HG02884 (cell line): ENCODE measurements around the gene NANP.
"Not testable (repeated sequence)": the region's sequence is repeated elsewhere in the genome, so short reads cannot be mapped to it uniquely, and the experiment has no call there.

ENCODE experiments used
- ATAC-seq: cut with Tn5 transposase; IDR thresholded peaks from one replicate; pipeline ENCODE4 v1.9.1; 2021; ENCODE audit warnings: mild to moderate bottlenecking, moderate library complexity; ENCODE audit not compliant: unreplicated experiment

The NANP gene, protein sequence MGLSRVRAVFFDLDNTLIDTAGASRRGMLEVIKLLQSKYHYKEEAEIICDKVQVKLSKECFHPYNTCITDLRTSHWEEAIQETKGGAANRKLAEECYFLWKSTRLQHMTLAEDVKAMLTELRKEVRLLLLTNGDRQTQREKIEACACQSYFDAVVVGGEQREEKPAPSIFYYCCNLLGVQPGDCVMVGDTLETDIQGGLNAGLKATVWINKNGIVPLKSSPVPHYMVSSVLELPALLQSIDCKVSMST

DNA sequence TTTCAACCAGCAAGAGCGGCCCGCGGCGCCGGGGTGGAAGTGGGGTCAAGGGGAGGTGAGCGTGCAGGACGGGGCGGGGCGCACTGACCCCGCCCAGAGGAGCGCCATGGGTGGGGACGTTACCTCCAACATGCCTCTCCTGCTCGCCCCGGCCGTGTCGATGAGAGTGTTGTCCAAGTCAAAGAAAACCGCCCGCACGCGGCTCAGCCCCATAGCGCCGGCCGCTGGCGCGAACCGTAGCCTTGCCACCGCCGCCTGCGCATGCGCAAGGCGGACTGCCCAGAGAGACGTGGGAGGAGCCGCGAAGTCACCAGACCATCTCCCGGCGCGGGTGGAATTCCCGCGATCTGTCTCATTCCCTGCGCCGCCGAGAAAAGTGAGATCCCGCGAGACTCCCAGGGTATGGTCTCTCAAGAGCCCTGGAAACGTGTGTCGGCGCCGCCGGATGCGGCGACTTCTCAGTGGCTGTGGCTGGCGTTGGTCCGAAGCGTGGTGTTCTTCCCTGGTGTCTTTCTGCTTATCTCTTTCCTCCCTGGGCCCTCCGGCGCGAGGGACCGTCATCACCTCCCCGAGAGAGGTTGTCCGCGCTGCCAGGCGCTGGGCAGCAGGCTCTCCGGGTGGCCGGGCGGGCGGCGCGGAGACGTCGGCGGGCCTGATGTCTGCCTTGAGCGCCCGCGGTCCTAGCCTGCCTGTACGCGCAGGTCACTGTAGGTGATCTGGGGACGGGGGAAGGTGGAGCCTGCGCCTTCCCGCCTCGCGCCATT is at the start of gene NANP:
Gene NANP, minus strand, starts transcription at position 279 of the 764 bp plus-strand sequence. Its CDS starts 66 bp downstream, at position 213.
- peak; percentile 75 for ATAC-seq

DNA sequence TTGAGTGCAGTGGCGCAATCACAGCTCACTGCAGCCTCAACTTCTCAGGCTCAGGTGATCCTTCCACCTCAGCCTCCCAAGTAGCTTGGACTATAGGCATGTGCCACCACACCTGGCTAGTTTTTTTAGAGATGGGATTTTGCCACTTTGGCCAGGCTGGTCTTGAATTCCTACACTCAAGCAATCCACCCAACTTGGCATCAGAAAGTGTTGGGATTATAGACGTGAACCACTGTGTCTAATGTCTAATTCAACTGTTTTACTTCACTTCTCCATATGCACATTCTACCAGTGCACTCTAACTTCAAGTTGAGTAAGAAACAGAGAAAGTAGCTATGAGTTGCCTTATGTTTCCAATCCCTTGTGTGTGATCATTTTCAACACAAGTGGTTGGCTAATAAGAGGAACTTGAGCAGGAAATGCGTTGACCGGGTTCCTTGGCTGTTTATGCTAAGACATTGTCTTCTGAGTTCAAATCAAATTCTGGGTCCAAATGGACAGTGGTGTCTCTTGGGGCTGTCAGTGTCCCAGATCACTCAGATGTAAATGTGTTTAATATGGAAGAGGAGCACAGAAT is 48.9 kb upstream of the NANP start:
- ATAC-seq, result no peak

DNA sequence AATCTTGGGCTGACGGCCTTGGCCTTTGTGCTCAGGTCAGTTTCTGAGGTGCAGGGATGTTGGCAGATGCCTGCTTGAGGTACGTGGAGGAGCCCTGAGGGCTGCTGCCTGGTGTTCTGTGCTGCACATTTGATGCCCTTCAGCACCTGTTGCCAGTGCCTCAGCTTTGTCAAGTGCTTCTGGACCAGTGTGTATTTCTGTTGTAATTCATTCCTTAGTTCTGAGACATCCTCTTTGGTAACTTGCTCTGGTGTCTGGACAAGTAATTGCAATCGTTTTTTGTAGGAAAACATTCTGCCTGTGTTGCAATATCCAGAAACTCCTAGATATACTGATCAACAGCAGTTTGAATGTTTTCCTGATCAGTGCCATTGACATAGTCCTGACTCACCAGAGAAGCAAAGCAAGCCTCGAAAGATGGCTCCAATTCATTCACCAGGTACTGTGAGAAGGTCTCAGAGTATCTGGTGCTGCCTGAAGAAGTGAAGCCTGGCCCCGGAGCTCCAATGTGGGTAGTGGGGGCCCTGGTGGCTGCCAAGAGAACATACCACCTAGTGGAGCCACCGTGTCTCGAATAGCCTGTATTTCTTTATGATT is 46.1 kb upstream of the NANP start:
- no peak for ATAC-seq

DNA sequence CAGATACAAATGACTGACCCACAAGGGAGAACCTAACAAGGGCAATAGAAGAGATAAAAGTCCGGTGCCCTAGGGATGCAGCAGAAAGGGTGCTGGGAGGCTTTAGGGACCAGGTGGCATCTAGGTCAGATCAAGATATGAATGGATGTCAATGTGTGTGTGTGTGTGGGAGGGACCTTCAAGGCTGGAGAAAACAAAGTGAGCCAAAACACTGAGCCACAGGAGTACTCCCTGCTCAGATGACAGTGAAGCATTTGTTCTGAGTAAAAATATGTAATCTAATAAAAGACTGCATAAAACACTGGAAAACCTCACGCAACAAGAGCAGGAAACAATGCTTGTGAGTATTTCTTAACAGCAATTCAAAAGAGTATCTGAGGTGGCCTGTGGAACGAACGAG is 44.6 kb upstream of the NANP start:
- no peak for ATAC-seq

DNA sequence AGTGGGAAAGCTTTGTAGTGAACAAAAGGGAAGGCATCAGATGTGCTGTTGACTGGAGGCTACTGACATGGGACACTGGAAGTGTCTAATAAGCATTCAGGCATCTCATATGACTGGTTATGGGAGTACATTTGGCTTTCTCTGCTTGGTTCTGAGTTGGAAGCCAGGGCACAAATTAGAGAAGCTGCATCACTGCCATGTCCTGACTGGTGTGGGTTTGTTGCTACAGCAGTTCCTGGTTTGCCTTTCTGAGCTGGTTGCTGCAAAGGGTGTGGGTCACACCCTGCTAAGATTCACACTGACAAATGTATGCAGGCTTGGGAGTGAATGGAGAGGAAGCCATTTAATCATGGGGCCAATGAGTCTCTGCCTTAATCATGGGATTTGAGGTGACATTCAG is 36.2 kb upstream of the NANP start:
- no peak for ATAC-seq

DNA sequence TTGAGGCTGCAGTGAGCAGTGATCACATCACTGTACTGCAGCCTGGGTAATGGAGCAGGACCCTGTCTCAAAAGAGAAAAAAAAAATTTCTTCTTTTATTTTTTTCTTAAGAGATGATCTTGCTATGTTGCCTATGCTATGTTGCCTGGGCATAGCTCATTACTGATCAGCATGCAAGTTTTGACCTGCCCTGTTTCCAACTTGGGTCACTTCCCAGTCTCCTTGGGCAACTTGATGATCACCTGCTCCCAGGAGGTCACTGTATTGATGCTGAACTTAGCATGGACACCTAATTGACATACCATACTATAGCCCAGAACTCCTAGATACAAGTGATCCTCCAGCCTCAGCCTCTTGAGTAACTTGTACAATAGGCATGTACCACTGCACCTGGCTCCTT is 30.7 kb upstream of the NANP start:
- ATAC-seq, result no peak

DNA sequence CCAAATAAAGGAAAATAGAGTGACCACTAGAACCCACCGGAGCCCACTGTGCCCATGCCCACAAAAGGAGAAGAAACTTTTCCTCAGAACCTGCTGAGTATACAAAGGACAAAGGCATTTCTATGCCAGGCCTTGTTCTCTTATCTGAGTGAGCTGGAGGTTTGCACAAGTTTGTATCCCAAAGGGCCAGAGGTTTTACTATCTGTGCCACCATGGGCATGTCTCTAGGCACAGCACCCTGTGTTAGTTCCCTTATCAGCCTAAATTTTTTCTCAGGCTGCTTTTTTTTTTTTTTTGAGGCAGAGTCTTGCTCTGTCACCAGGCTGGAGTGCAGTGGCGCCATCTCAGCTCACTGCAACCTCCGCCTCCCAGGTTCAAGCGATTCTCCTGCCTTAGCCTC is 29.1 kb upstream of the NANP start:
- not testable (repeated sequence) for ATAC-seq

DNA sequence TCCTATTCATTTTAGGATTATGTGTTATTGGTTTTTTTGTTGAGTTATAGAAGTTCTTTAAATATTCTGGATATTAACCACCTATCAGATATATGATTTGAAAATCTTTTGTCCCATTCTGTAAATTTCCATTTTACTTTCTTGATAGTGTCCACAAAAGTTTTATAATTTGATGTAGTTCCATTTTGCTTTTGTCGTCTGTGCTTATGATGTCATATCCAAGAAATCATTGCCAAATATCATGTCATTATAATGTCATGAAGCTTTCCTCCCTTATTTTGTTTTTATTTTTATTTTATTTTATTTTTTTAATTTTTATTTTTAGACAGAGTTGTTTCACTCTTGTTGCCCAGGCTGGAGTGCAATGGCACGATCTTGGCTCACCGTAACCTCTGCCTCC is 21.0 kb upstream of the NANP start:
- no peak for ATAC-seq

DNA sequence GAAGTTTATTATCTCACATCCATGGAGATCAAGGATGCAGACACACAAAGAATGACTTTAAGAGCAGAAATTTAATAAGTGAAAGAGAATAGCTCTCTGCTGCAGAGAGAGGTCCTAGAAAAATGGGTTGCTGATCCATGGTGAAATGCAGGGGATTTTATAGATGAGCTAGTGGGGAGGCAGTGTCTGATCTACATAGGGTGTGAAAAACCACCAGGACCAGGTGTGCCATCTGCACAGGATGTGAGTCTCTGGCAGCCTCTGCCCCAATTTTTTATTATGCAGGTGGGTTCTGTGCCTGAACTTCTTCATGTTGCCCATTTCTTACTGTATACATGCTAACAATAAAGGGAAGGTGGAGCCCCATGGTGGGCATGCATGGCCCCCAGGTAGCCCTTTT is 19.9 kb upstream of the NANP start:
- ATAC-seq, result no peak

DNA sequence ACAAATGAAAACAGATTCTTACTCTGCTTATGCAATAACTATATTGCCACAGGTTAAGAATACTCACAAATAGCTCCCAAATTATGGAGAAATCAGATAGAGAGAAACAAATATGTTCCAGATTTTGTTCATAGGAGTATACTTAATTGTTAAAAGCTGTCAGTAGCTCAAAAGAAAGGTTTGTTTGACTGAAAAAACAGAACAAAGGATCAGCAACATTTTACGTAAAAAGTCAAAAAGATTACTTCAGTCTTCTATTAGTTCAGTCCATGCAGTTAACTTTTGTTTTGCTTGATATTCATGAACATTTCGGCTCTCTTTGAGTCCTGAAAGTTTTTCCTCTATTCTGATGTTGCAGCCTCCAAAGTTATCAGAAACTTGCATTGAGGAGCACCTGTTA is 13.4 kb upstream of the NANP start:
- ATAC-seq, result no peak

DNA sequence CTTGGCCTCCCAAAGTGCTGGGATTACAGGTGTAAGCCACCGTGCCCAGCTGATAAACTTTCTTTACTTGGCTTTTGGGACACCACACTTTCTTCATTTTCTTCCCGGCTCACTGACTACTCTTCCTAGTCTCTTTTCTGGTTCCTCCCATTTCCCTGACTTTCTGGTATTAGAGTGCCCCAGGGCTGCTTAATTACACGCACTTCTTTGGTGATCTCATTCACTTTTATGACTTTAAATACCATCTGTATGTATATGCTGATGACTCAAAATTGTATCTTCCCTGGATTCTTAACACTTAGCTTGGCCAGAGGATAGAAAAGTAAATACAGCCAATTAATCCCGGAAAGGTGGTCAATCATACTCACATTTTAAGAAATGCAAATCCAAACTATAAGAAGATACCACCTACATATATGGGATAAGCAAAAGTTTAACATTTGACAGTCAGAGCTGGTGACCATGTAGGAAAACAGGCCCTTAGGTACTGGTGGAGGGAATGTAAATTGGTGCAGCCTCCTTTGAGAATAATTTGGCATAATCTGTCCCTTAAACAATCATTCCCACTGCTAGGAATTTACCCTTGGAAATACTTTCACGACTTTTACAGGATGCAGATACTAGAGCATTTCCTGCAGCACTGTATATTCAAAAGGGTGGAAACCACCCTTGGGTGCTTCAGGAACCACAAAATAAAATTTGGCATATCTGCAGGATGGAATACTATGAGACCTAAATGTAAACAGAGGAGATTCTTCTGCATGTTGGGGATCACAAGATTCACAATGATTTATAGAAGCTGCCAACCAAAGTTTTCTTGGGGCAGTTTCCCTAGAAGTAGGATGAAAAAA is 9.4 kb upstream of the NANP start:
- no peak for ATAC-seq

DNA sequence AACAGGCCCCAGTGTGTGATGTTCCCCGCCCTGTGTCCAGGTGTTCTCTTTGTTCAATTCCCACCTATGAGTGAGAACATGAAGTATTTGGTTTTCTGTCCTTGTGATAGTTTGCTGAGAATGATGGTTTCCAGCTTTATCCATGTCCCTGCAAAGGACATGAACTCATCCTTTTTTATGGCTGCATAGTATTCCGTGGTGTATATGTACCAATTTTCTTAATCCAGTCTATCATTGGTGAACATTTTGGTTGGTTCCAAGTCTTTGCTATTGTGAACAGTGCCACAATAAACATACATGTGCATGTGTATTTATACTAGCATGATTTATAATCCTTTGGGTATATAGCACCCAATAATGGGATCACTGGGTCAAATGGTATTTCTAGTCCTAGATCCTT is 6.8 kb upstream of the NANP start:
- not testable (repeated sequence) for ATAC-seq

DNA sequence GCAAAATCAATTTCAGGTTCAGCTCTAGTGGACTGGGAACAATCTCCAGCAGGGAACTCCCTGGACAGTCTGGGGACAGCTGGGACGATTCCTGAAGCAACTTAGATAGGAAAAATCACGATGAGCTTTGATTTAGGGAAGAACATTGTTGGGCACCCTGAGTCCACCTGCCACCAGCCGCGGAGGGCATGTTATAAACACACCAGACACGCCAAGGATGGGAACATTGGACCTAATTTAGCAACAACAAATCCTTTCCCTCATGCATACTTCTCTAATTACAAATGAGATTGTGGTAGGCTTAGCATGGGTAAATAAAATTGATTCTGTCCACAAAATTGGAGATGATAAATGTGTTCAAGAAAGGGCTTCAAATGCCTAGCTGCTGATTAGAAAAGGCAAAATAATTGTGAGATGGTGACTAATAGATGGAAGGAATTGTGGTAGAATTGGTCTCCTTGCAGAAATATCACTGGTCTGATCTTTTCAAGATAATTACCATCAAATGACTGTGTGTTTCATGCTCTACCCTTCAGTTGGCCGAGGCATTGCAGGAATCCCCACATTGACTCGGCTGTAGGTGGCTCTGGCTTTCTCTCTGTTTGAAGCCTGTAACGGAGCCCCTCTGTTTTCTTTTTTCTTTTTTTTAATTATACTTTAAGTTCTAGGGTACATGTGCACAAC is 6.1 kb upstream of the NANP start:
- ATAC-seq, result no peak

DNA sequence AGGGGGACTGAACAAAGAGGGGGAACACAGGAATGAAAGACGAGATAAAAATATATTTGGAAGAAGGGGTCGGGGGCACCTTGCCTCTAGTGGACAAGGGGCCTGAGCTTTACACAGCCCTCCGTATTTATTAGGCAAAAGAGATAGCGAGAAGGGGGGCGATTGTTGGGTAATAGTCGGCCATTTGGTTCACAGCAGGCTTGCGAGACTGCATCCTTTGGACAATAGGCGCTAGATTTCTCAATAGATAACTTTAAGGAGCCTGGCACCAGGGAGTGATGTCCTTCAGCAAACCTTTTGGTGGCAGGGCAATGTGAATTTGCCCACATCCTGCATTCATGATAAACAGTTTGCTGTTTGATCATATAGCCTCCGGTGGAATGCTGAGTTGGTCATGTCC is 3.0 kb upstream of the NANP start:
- no peak for ATAC-seq

DNA sequence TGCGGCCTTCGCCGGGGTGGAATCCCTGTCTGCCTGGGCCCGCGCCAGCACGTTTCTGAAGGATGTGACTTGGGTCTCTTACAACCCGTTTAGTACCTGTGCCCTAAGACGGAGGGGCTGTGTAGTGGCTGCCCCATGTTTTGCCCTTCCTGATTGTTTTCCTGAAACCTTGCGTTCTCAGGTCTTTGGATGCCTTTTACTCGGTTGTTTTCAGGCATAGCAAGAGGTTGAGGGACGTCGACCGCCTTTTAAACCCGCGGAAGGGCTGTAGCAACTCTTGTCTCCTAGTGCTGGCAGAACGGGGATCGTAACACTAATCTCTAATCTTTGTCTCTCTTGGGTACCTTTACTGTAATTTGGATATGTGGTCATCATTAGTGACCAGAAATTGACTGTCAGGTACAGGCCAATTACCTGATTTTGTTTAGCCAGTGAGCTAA is 706 bp upstream of the NANP start:
- no peak for ATAC-seq

DNA sequence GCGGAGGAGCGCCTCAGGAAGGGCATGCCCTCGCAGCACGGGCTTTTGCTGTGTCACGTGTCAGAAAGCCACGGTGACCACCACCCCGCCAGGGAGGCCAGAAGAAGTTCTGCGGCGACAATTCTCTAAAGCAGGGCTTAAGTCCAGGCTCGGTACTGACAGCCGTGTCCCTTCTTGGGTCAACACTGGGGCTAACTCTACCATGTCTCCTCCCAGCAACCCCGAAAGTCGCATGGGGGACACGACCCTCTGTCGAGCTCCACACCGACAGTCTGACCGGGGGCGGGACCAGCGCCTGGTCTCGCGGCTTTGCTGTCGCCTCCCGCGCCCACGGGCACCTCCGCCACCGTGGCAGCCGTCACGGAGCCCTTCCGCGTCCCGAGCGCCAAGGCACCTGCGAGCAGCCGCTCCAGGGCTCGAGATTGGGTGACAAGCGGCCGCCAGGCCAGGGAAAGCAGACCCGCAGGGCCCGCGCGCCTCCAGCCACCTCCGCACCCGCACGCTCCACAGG is 534 bp downstream of the NANP start:
- ATAC-seq, result peak; percentile 6

DNA sequence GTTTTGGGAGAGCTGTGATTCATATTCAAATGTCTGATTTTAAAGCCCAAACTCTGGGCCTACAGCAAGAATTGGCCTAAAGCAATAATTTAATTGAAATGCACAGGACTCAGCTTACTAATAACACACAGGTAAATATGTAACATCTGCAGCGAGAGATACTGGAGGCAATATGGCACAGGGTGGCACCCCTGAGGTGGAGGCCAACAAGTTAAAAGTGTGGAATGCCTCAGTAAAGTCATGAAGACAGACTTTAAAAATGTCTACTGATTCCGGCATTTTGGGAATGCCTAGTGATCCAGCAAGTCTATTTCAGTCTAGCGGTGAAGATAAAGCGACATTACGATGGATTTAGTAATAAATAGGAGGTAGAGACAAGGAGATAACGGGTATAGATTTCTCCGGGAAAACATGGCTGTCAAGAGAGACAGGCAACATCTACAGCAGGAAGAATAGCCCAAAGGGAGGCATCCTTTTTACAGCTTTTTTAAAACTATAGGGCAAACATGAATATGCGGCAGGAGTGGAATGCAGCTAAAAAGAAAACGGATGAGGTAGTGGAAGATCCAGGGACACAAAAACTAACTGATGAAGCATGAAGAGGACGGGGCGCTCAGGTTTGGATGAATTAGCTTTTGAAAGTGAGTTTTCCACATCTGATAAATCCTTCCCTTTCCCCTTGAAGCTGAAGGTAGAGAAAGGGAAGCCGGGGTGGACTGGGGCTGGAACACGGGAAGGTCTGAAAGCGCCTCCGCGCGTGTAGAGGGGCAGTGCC is 1.2 kb downstream of the NANP start:
- ATAC-seq, result no peak

DNA sequence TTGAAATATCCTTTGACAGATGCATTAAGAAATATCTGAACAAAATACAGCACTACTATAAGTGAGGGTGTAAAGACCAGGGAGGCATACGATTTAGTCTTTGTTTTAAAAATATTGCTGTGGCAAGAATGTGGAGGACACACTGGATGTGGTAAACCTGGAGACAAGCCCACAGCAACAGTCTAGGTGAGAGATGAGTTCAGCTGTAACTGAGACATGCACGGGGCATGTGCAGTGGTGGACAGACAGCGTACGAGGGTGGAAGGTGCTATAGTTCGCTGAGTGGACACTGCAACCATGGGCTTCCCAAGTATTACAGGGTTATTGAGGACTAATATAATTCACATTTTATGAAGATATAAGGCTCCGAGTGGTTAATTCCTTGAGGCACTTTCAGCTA is 1.8 kb downstream of the NANP start:
- ATAC-seq, result no peak

DNA sequence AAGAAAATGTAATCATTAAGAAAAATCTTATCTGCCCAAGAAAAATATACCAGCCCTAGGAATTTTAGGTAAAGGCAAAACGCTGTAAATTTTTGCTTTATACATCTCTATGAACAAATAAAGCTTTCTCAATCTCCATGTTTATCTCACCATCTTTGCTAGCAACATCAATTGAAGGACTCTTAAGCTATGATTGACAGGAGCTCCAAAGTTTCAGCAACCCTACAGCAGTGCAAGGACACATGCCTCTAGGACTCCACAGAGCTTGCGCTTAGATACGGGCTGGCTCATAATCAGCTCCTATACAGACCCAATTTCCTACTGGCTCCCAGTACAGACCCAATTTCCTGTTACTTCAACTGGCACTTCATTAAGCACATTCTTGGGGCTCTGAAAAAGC is 4.3 kb downstream of the NANP start:
- no peak for ATAC-seq
